Neural progenitor cell (in vitro differentiated cells): Measurements from ENCODE around the gene RPS6KA2. TPM values are rescaled to one million over a fixed set of nuclear protein-coding genes. Genes with fewer than 3 reads are reported as not detected.
A peak's percentile ranks its signal among the peaks of the same experiment; 100 is the strongest.

ENCODE experiments used
- DNase-seq: peaks from one replicate; pipeline ENCODE4 v3.0.0-alpha.2; 2016; ENCODE audit warnings: low spot score
- H2AFZ ChIP-seq: fragments of 200-600 bp; sonication (generic); replicated peaks from 2 replicates; pipeline ENCODE4 v1.6.1; 2016; ENCODE audit warnings: antibody characterized with exemption
- H3F3A ChIP-seq: fragments of 200-600 bp; sonication (generic); 2 replicates; pipeline ENCODE4 v1.6.1; 2016; ENCODE audit warnings: antibody characterized with exemption, low read depth
- H3K27ac ChIP-seq: fragments of 200-600 bp; sonication (generic); 2 replicates; pipeline ENCODE4 v1.5.1; 2016; ENCODE audit warnings: mild to moderate bottlenecking
- H3K27me3 ChIP-seq: fragments of 200-600 bp; sonication (generic); 2 replicates; pipeline ENCODE4 v1.6.1; 2016; ENCODE audit warnings: mild to moderate bottlenecking, moderate library complexity
- H3K36me3 ChIP-seq: fragments of 200-600 bp; sonication (generic); 2 replicates; pipeline ENCODE4 v1.5.1; 2016
- H3K4me1 ChIP-seq: fragments of 200-600 bp; sonication (generic); 2 replicates; pipeline ENCODE4 v1.6.1; 2016; ENCODE audit warnings: mixed run types
- H3K4me2 ChIP-seq: fragments of 200-600 bp; sonication (generic); 2 replicates; pipeline ENCODE4 v1.6.1; 2016
- H3K4me3 ChIP-seq: fragments of 200-600 bp; sonication (generic); 2 replicates; pipeline ENCODE4 v1.5.1; 2016
- H3K79me2 ChIP-seq: fragments of 200-600 bp; sonication (generic); 2 replicates; pipeline ENCODE4 v1.6.1; 2016; ENCODE audit warnings: low read depth
- H3K9ac ChIP-seq: fragments of 200-600 bp; sonication (generic); 2 replicates; pipeline ENCODE4 v1.6.1; 2016
- H3K9me3 ChIP-seq: fragments of 200-600 bp; sonication (generic); 2 replicates; pipeline ENCODE4 v1.5.1; 2016; ENCODE audit warnings: low read depth
- H4K20me1 ChIP-seq: fragments of 200-600 bp; sonication (generic); 2 replicates; pipeline ENCODE4 v1.6.1; 2016; ENCODE audit warnings: low read depth
- H3K27ac Mint-ChIP-seq: 3 replicates; pipeline ENCODE4 v1.8.0; 2021; ENCODE audit warnings: mixed read lengths
- H3K27me3 Mint-ChIP-seq: 2 replicates; pipeline ENCODE4 v1.8.0; 2022; ENCODE audit warnings: low read depth, mild to moderate bottlenecking, inconsistent platforms, moderate library complexity, mixed read lengths; ENCODE audit not compliant: insufficient read depth
- H3K36me3 Mint-ChIP-seq: 3 replicates; pipeline ENCODE4 v1.8.0; 2021; ENCODE audit warnings: mixed read lengths
- H3K4me1 Mint-ChIP-seq: 3 replicates; pipeline ENCODE4 v1.8.0; 2021; ENCODE audit warnings: mixed read lengths
- H3K4me3 Mint-ChIP-seq: 3 replicates; pipeline ENCODE4 v1.8.0; 2021; ENCODE audit warnings: mild to moderate bottlenecking, moderate library complexity, mixed read lengths
- H3K9me3 Mint-ChIP-seq: 3 replicates; pipeline ENCODE4 v1.8.0; 2020; ENCODE audit warnings: mixed read lengths
- CTCF ChIP-seq: fragments of 200-600 bp; sonication (generic); IDR thresholded peaks from 2 replicates; pipeline ENCODE4 v1.5.1; 2017; ENCODE audit warnings: antibody characterized with exemption, mild to moderate bottlenecking
- EZH2 ChIP-seq: fragments of 200-600 bp; sonication (generic); IDR thresholded peaks from 2 replicates; pipeline ENCODE4 v1.6.1; 2017; ENCODE audit warnings: antibody characterized with exemption, mild to moderate bottlenecking, moderate library complexity
- EZH2phosphoT487 ChIP-seq: fragments of 200-600 bp; sonication (generic); IDR thresholded peaks from 2 replicates; pipeline ENCODE4 v1.6.1; 2017; ENCODE audit warnings: antibody characterized with exemption
- total RNA-seq: library from RNA; depleted of rRNA; stranded (reverse); fragments of >200 nt; gene quantifications from 2 replicates; pipeline ENCODE4 v1.2.3, GENCODE V29; 2015; ENCODE audit warnings: low replicate concordance

RPS6KA2 gene
- total RNA-seq, 1 donor from 2014 or later: 8.2 TPM

GRCh38 chr6:166654573-166654972 lies 27.5 kb upstream of the RPS6KA2 start:
- Mint-ChIP-seq H3K36me3 (no peaks in the 10 kb centered on the region), H3K4me1 (peaks cover 31% of the 10 kb centered on the region), H3K27ac (no peak overlapping the region), H3K9me3 (no peaks in the 10 kb centered on the region), H3K4me3 (no peak overlapping the region), H3K27me3 (peaks cover 4% of the 10 kb centered on the region)
- H3K36me3 ChIP-seq: no peaks in the 10 kb centered on the region
- no peak overlapping the region for H3K9ac ChIP-seq
- H3K4me1 ChIP-seq: peaks cover 25% of the 10 kb centered on the region
- TF ChIP-seq CTCF (no peak), EZH2phosphoT487 (no peak), EZH2 (no peak)
- H3F3A ChIP-seq: peaks cover 13% of the 10 kb centered on the region
- H3K9me3 ChIP-seq: no peaks in the 10 kb centered on the region
- H2AFZ ChIP-seq: no peak overlapping the region
- no peaks in the 10 kb centered on the region for H4K20me1 ChIP-seq
- no peak overlapping the region for H3K4me3 ChIP-seq
- no peak for DNase-seq
- peaks cover 48% of the 10 kb centered on the region for H3K27me3 ChIP-seq
- H3K79me2 ChIP-seq: no peaks in the 10 kb centered on the region
- no peak overlapping the region for H3K4me2 ChIP-seq
- H3K27ac ChIP-seq: no peak overlapping the region

- no peak overlapping the region for H3K27ac Mint-ChIP-seq
- H3K27me3 ChIP-seq: peaks cover 43% of the 10 kb centered on the region
- TF ChIP-seq EZH2: no peak
- no peak for TF ChIP-seq EZH2phosphoT487
- TF ChIP-seq CTCF: no peak
- no peak overlapping the region for H3K27ac ChIP-seq
- H3K4me3 Mint-ChIP-seq: no peak overlapping the region
- no peaks in the 10 kb centered on the region for H3K36me3 ChIP-seq
- H3K27me3 Mint-ChIP-seq: peaks cover 4% of the 10 kb centered on the region
- H3K9ac ChIP-seq: no peak overlapping the region
- no peaks in the 10 kb centered on the region for H3K9me3 ChIP-seq
- H2AFZ ChIP-seq: no peak overlapping the region
- no peaks in the 10 kb centered on the region for H3K79me2 ChIP-seq
- peaks cover 29% of the 10 kb centered on the region for H3K4me1 ChIP-seq
- no peak for DNase-seq
- H3K4me3 ChIP-seq: no peak overlapping the region
- H3F3A ChIP-seq: peaks cover 23% of the 10 kb centered on the region
- H3K4me2 ChIP-seq: no peak overlapping the region
- no peaks in the 10 kb centered on the region for H3K36me3 Mint-ChIP-seq
- no peaks in the 10 kb centered on the region for H3K9me3 Mint-ChIP-seq
- H4K20me1 ChIP-seq: no peaks in the 10 kb centered on the region
- H3K4me1 Mint-ChIP-seq: peaks cover 26% of the 10 kb centered on the region
Measured at GRCh38 chr6:166653639-166653941, 26.5 kb upstream of the RPS6KA2 start.

- Histone ChIP-seq H3K36me3 (no peaks in the 10 kb centered on the region), H3F3A (peaks cover 35% of the 10 kb centered on the region), H3K9ac (no peak overlapping the region), H3K4me3 (no peak overlapping the region), H3K9me3 (no peaks in the 10 kb centered on the region), H3K79me2 (no peaks in the 10 kb centered on the region), H4K20me1 (no peaks in the 10 kb centered on the region), H3K27ac (no peak overlapping the region), H3K4me2 (peak overlapping the region; percentile 62), H3K27me3 (peaks cover 19% of the 10 kb centered on the region), H3K4me1 (peaks cover 22% of the 10 kb centered on the region), H2AFZ (no peak overlapping the region)
- Mint-ChIP-seq H3K27ac (no peak overlapping the region), H3K4me3 (no peak overlapping the region), H3K27me3 (peaks cover 2% of the 10 kb centered on the region), H3K9me3 (no peaks in the 10 kb centered on the region), H3K4me1 (peaks cover 14% of the 10 kb centered on the region), H3K36me3 (no peaks in the 10 kb centered on the region)
- no peak for TF ChIP-seq EZH2phosphoT487
- no peak for TF ChIP-seq EZH2
- TF ChIP-seq CTCF: no peak
- DNase-seq: no peak
Measured at GRCh38 chr6:166650824-166651807, 24.1 kb upstream of the RPS6KA2 start.
